Measurements from ENCODE around the gene ARHGEF7.

ARHGEF7 gene

GRCh38 chr13:111202156-111202621 is 87.1 kb downstream of the ARHGEF7 start:
- peak; percentile 27 for DNase-seq

GRCh38 chr13:111202745-111203144 is 87.6 kb downstream of the ARHGEF7 start:
- peak; percentile 35 for DNase-seq

GRCh38 chr13:111203736-111204389 is 88.8 kb downstream of the ARHGEF7 start:
- DNase-seq, result no peak

GRCh38 chr13:111204438-111205177 is 89.5 kb downstream of the ARHGEF7 start:
- no peak for DNase-seq

GRCh38 chr13:111206148-111206547 is 91.0 kb downstream of the ARHGEF7 start:
- DNase-seq, result no peak

- no peak for DNase-seq
Observed at GRCh38 chr13:111209613-111210012, 94.5 kb downstream of the ARHGEF7 start.

- DNase-seq, result no peak
Observed at GRCh38 chr13:111210091-111210490, 95.0 kb downstream of the ARHGEF7 start.

- DNase-seq, result no peak
Observed at GRCh38 chr13:111210544-111211469, 95.7 kb downstream of the ARHGEF7 start.

- DNase-seq, result no peak
Observed at GRCh38 chr13:111211789-111212516, 96.8 kb downstream of the ARHGEF7 start.

GRCh38 chr13:111212517-111212873 is 97.4 kb downstream of the ARHGEF7 start:
- DNase-seq, result no peak

- DNase-seq, result no peak
Observed at GRCh38 chr13:111213964-111214726, 99.0 kb downstream of the ARHGEF7 start.

- DNase-seq, result peak; percentile 51
Observed at GRCh38 chr13:111215081-111216047, 100.3 kb downstream of the ARHGEF7 start.

GRCh38 chr13:111216166-111216960 is 101.3 kb downstream of the ARHGEF7 start:
- peak; percentile 13 for DNase-seq

- DNase-seq, result no peak
Observed at GRCh38 chr13:111217641-111218040, 102.5 kb downstream of the ARHGEF7 start.

GRCh38 chr13:111219280-111219679 is 104.2 kb downstream of the ARHGEF7 start:
- no peak for DNase-seq

- DNase-seq, result no peak
Observed at GRCh38 chr13:111219950-111220349, 104.8 kb downstream of the ARHGEF7 start.

- no peak for DNase-seq
Observed at GRCh38 chr13:111225166-111225565, 110.1 kb downstream of the ARHGEF7 start.

GRCh38 chr13:111225810-111226546 is 110.9 kb downstream of the ARHGEF7 start:
- no peak for DNase-seq

GRCh38 chr13:111227405-111227804 is 112.3 kb downstream of the ARHGEF7 start:
- no peak for DNase-seq
